Measurements from ENCODE around the gene SMG5.
"Not testable (repeated sequence)": the region's sequence is repeated elsewhere in the genome, so short reads cannot be mapped to it uniquely, and the experiment has no call there.

SMG5 gene

GRCh38 chr1:156282479-156283222 lies at the start of gene SMG5:
Gene SMG5, minus strand, starts transcription at chr1:156282825. Its CDS starts 145 bp downstream, at chr1:156282680.
- peak; percentile 99 for DNase-seq

GRCh38 chr1:156323179-156323578 lies 40.6 kb upstream of the SMG5 start:
- not testable (repeated sequence) for DNase-seq

GRCh38 chr1:156320560-156320959 lies 37.9 kb upstream of the SMG5 start:
- DNase-seq: no peak

- DNase-seq: peak; percentile 67
These were observed 37.0 kb upstream of the SMG5 start for GRCh38 chr1:156319664-156320063.

GRCh38 chr1:156316909-156317308 lies 34.3 kb upstream of the SMG5 start:
- DNase-seq: no peak

GRCh38 chr1:156310962-156311361 lies 28.3 kb upstream of the SMG5 start:
- peak; percentile 23 for DNase-seq

- no peak for DNase-seq
These were observed 25.5 kb upstream of the SMG5 start for GRCh38 chr1:156308078-156308477.

GRCh38 chr1:156305215-156305614 lies 22.6 kb upstream of the SMG5 start:
- DNase-seq: no peak

GRCh38 chr1:156303241-156303640 lies 20.6 kb upstream of the SMG5 start:
- DNase-seq: no peak

- DNase-seq: no peak
These were observed 16.3 kb upstream of the SMG5 start, which contains the start of gene VHLL for GRCh38 chr1:156298852-156299357. Gene VHLL, minus strand, starts transcription at chr1:156299307. Its CDS starts 118 bp downstream, at chr1:156299189.

GRCh38 chr1:156295391-156295947 lies 12.8 kb upstream of the SMG5 start, which contains the start of gene GLMP:
Gene GLMP, minus strand, starts transcription at chr1:156295679. Its CDS starts 34 bp downstream, at chr1:156295645.
- peak; percentile 87 for DNase-seq

GRCh38 chr1:156293895-156294294 lies 11.3 kb upstream of the SMG5 start:
- DNase-seq: no peak

- no peak for DNase-seq
These were observed 10.4 kb upstream of the SMG5 start for GRCh38 chr1:156293098-156293434.

GRCh38 chr1:156291226-156292061 lies 8.8 kb upstream of the SMG5 start:
- peak; percentile 91 for DNase-seq

- DNase-seq: no peak
These were observed 7.2 kb upstream of the SMG5 start for GRCh38 chr1:156289857-156290256.

- DNase-seq: no peak
These were observed 3.4 kb upstream of the SMG5 start for GRCh38 chr1:156286061-156286460.

- no peak for DNase-seq
These were observed 2.8 kb upstream of the SMG5 start for GRCh38 chr1:156285437-156285836.

GRCh38 chr1:156284757-156285156 lies 2.1 kb upstream of the SMG5 start:
- DNase-seq: no peak

- DNase-seq: no peak
These were observed 1.5 kb upstream of the SMG5 start, which contains the start of gene TMEM79 for GRCh38 chr1:156284112-156284511. Gene TMEM79, plus strand, starts transcription at chr1:156284325. Its CDS starts 902 bp downstream, at chr1:156285227.

GRCh38 chr1:156283521-156283920 lies 896 bp upstream of the SMG5 start:
- peak; percentile 9 for DNase-seq

GRCh38 chr1:156281693-156282478 lies 739 bp downstream of the SMG5 start:
- DNase-seq: peak; percentile 47

GRCh38 chr1:156281281-156281680 lies 1.3 kb downstream of the SMG5 start:
- DNase-seq: peak; percentile 87
